ENCODE results near the gene CINP. TPM values are rescaled to one million over a fixed set of nuclear protein-coding genes. Genes with fewer than 3 reads are reported as not detected.
A peak's percentile ranks its signal among the peaks of the same experiment; 100 is the strongest.
"Not testable (repeated sequence)": the region's sequence is repeated elsewhere in the genome, so short reads cannot be mapped to it uniquely, and the experiment has no call there.

CINP gene
- total RNA-seq, 1 donor from 2014 or later, result 25.4 TPM

DNA sequence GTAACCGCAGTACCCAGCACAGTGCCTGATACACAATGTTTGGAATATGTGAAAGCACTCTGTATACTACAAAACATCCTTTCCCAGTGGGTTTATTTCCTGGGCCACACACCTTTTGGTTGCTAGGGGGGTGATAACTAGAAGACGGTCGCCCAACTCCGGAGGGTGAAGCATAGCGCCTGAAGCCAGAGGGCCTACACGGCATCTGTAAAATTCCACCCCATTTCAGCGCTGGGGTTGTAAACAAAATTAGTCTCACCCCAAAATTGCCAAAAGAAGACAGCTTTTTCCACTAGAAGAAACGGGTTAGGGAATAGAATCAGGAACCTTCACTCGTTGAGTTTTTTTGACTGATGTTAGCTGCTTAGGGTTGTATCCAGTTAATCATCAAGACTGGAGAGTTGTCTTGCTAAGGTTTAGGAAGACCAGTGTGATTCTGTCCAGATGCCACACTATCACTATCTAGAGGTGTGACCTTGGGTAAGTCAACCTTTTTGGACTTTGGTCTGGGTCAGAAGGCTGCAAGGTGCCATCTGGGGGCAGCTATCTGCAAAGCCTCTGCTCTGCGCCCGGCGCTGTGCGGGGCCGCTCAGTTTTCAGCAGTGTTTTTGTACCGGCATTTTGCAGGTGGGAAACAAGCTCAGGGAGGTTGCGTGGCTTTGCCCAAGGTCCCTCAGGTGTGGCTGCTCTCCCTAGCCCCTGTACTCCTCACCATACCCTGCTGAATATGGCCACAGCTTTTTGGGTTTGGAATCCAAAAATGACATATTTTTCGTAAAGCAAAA is 41.8 kb downstream of the CINP start:
- DNase-seq (ENCODE audit: low spot score), result no peak

DNA sequence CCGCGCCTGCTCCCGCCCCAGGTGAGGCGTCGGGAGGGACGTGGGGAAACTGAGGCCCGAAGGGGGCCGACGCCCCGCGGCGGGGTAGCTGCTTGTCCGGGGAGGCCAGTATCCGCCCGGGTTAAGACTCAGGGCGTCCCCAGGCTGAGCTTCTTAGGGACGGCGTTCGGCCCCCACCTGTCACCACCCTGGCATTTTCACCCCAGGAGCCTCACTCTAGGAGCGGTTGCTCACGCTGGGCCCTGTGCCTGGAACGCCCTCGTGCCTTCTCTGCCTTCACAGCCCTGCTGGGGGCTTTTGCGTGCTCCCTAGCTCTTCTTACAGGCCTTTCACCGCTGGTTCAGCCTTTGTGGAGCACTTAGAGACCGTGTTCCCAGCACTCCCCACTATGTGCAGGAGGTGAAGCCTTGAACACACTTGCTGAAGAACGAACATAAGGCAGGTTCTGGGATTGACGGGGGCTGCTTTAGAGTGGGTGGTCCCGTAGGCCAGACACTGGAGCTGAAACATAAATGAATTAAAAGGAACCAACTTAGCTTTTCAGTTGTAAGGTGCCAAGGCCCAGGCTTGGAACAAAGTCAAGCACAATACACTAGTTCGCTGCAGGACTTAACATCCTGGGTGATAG is 42.5 kb downstream of the CINP start:
- peak; percentile 38 for DNase-seq (ENCODE audit: low spot score)

DNA sequence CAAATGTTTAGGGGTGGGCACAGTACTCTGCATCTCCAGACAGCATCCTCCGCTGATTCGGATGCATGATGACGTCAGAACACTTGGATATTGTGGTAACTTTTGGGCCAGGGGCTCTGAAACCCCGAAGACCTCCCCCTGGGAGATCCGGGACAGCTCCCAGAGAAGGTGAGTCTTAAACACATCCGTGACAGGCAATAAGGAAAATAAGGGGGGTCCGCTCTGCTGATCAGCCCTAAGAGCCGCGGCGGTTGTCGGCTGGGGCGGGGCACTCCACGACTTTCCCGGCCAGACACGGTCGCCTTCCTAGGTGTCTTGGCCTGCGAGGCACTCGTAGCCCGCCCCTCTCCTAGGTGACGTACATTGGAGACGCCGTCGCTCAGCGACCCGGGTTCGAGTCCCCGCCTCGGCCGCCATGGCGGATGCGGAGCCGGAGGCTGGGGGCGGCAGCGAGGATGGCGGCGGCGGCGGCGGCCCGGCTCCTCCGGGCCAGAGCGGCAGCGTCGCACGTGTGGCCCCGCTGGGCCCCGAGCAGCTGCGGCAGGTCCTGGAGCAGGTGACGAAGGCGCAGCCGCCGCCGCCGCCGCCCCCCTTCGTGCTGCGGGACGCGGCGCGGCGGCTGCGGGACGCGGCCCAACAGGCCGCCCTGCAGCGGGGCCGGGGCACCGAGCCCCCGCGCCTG is 43.2 kb downstream of the CINP start, which contains the start of gene ZNF839:
Gene ZNF839, plus strand, starts transcription at position 396 of the 682 bp plus-strand sequence. Its CDS starts 20 bp downstream, at position 416.
- peak; percentile 93 for DNase-seq (ENCODE audit: low spot score)

DNA sequence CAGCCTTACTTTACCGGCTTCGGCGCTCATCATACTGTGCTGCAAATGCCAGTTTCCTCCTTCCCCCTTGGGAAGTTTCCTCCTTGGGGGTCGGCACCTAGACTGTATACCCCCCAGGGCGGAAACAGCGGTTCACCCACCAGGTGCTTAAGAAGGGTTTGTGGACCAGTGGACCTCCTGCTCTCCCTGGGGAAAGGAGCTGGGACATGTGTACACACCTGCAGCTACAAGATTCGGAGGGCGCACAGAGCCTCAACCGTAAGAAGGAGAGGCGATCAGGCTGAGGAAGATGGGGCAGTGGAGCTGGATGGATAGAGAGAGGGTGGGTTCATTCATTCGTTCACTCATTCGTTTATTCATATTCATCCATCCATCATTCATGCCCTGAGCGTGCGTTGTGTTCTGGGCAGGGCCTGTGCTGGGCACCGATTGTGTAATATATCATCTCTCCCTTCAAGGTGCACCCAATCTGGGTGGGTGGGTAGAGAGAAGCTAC is 43.9 kb downstream of the CINP start:
- no peak for DNase-seq (ENCODE audit: low spot score)

DNA sequence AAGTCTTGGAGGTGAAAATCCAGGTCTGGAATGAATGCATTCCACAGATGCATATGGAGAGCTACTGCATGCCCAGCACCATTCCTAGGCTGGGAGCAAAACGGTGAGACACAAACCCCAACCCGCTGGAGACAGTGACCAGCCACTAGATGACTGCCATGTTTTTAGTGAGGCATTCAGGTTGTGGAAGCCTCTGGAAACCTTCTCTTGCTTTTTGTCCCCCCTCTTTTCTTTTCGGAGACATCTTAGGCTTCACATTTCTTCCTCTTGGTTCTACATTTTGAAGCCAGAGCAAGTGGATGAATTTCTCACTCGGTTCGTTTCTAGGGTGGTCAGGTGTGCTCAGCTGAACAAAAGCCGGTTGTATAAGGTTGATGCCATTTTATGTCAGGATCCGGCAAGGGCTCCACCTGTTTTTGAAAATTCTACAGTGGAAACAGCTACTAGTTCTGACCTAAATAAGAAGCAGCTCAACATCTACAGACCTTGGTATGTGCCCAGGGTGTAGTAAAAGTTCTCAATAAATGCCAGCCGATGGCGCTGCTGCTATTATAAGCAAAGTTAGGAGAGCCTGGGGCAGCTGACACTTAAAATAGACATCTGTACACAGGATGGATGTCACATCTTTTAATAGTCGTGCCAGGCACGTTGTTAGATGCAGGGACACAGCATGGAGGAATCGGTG is 45.0 kb downstream of the CINP start:
- DNase-seq (ENCODE audit: low spot score), result no peak

DNA sequence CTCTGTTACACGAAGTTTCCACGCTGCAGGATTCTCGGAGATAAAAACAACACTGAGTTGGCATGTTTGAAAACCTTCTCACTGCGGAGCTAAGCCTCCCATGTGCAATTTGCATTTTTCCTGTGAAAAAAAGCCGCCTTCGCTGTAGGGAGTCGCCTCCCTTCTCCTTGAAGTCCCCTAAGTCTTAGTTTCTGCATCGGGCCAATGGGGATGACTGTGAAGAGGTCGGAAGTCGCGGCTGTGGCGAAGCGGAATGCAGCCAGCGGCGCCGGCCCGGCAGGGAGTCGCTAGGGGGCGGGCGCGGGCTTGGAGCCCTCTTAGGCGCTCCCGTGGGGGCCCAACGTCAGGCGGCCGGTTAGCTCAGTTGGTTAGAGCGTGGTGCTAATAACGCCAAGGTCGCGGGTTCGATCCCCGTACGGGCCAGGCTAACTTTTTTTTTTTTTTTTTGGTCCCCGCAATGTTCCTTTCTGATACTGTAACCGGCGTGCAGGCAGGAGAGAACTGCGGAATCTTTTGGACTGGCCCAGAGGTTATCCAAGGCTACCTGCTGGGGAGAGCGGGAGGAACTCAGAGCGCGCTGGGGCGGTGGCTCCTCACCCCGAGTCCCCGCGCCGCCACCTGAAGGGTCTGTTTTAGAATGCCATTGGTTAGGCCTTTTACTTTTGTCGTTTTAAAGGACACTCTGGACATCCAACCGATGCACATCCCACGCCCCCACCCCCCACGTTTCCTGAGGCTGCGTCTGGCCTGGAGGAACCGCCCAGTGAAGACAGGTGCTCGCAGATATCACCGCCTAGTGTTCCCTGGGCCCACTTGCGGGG is 45.7 kb downstream of the CINP start:
- peak; percentile 95 for DNase-seq (ENCODE audit: low spot score)

DNA sequence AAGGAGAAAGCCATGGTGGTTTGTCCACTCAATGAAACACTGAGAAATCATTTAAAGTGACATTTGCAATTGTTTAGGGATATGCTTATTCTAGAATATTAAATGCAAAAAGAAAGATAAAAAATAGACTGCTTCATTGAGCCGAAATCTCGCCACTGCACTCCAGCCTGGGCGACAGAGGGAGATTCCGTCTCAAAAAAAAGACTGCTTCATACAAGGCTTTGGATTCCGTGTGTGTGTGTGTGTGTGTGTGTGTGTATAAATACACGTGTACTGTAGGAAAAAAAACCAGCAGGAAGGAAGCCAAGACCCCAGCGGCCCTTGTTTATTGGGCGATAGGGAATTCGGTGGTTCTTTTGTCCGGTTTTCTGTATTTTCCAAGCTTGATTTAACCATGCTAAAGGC is 46.4 kb downstream of the CINP start:
- peak; percentile 68 for DNase-seq (ENCODE audit: low spot score)

DNA sequence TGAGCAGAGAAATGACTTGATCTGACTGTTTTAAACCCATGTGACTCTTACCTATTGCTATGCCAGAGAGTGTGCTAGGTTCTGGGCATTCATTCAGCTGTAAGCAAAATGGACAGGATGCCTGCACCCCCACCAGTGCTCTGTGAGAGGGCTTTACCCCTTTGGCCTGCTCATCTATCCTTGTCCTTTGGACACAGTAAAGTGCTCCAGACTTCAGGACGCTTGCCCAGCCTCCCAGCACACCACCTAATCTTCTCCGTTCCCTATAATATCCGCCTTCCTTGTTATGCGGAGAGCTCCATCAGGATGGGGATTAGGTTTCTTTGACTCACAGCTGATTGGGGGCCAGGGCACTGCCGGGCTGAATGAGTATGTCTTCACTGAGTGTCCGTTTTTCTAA is 47.6 kb downstream of the CINP start:
- no peak for DNase-seq (ENCODE audit: low spot score)

DNA sequence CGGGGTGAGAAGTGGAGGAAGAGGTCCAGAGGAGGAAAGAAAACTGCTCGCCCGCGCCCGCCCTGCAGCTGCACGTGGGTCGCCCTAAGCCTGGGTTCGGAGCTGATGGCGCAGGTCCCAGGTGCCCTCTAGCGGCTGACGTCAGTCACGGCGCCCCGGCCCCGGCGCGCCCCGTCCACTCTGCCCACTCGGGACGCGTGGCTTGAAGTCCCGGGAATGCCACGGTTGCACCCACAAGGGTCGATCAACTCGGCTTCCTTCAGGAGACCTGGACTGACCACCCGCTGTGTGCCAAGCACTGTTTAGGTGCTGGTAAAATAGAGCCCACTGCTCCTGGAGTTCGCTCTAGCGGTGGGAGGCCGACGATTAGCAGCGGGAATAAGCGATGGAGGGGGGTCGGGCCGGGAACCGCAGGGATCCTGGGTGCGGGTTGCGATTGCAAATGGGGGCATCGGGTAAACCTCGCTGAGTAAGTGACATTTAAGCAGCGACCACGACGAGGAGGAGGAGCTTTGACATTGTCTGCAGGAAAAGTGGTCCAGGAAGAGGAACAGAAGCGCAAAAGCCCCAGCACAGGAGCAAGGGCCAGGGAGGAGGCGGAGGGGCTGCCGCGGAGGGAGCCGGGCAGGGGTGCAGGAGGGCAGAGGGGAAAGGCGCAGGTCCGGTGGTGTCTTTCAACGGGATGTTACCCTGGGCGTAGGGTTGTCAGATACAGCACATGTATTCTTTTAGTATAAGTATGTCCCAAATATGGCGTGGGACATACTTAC is 48.3 kb downstream of the CINP start:
- peak; percentile 86 for DNase-seq (ENCODE audit: low spot score)

DNA sequence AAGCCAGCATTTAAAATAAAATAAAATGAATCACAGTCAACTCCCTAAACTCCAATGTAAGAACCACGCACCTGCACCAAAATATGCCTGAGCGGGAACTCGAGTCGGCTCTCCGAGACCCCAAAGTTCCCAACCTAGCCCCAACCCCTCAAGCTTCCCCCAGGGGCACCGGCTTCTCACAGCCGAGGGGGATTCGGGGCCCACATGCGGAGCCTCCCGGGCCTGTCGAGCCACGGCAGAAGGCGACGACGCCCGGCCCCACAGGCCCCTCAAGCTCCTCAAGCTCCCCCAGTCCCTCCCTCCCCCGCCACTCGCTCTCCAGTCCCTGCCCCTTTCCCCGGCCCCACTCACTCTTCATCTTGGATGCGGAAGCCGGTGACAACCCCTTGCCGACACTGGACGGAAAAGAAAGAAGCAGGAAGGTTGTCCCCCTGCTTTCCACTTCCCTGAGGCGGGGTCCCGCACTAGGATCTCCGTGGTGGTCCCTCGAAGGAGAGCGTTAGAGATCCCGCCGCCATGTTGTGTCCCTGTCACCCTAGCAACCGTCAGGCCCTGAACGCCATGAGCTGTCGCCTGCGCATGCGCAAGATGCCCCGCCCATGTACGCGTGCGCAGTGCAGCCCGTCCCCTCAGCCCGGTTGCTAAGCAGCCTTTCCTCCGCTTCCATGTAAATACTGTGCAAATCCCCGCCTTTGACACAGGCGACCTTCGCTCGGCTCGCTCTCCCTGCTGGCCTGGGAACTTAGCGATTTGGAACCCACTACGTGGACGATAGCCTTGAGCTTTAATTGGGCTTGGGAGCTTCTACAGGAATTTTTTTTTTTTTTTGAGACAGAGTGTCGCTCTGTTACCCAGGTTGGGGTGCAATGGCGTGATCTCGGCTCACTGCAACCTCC is 57.8 kb downstream of the CINP start, which contains the start of gene MOK:
Gene MOK, minus strand, starts transcription at position 554 of the 896 bp plus-strand sequence. Its CDS starts 196 bp downstream, at position 358.
- peak; percentile 97 for DNase-seq (ENCODE audit: low spot score)

DNA sequence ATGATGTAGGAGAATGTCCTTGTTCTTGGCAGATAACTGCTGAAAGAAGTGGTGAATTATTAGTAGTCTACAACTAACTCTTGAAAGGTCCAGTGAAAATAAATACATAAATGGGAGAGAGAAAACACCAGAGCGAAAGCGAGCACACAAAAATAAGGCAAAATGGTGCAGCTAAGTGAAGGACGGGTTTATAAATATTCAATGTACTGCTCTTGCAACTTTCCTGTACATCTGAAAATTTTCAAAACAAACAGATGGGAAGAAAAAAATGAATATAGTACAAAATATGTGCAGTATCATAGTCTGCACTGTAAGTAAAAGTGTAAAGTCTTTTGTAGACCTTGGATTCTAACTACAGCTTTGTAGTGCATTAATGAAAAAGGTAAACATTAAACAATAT is 59.0 kb downstream of the CINP start:
- no peak for DNase-seq (ENCODE audit: low spot score)

DNA sequence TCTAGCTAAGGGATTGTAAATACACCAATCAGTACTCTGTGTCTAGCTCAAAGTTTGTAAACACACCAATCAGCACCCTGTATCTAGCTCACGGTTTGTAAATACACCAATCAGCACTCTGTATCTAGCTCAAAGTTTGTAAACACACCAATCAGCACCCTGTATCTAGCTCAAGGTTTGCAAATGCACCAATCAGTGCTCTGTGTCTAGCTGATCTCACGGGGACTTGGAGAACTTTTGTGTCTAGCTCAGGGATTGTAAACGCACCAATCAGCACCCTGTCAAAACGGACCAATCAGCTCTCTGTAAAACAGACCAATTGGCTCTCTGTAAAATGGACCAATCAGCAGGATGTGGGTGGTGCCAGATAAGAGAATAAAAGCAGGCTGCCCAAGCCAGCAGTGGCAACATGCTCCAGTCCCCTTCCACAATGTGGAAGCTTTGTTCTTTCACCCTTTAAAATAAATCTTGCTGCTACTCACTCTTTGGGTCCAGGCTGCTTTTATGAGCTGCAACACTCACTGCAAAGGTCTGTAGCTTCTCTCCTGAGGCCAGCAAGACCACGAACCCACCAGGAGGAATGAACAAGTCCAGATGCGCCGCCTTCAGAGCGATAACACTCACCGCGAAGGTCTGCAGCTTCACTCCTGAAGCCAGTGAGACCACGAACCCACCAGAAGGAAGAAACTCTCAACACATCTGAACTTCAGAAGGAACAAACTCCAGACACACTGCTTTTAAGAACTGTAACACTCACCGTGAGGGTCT is 64.2 kb downstream of the CINP start:
- DNase-seq (ENCODE audit: low spot score), result not testable (repeated sequence)

Other genes starting within 250 kb of the CINP start
- 33.7 TPM for gene WDR20, start 223.0 kb downstream of the CINP start, total RNA-seq
- gene MOK, start 57.7 kb downstream of the CINP start, total RNA-seq, result 20.5 TPM
- 11.1 TPM for gene ZNF839, start 43.1 kb downstream of the CINP start, total RNA-seq
- gene TECPR2, start 51 bp upstream of the CINP start, total RNA-seq, result 38.1 TPM
- 72.1 TPM for gene ANKRD9, start 146.9 kb upstream of the CINP start, total RNA-seq
- gene RCOR1, start 229.8 kb upstream of the CINP start, total RNA-seq, result 28.5 TPM

Measured in mucosa of gallbladder (tissue), 1 donor.